MCF 10A (cell line): ENCODE results near the gene CNOT2. TPM values are rescaled to one million over a fixed set of nuclear protein-coding genes. Genes with fewer than 3 reads are reported as not detected.
A peak's percentile ranks its signal among the peaks of the same experiment; 100 is the strongest.

Experiments
- Bru-seq: library from RNA; stranded (reverse); fragments of 400-500 nt; gene quantifications from one replicate; lab custom pipeline; 2021; lab: Mats Ljungman, UMichigan
- BruChase-seq, 2 experiments: library from RNA; stranded (reverse); fragments of 400-500 nt; gene quantifications; one replicate each; lab custom pipeline; 2021; lab: Mats Ljungman, UMichigan
- BruUV-seq: library from RNA; stranded (reverse); fragments of 400-500 nt; replicated peaks from 2 replicates; lab custom pipeline; 2021; lab: Mats Ljungman, UMichigan
- CTCF ChIA-PET: fragments of 300-600 bp; sonication (Branson Sonifier 250); formaldehyde crosslinking; extraction: SDS; loops from one replicate; lab custom pipeline; 2021; ENCODE audit warnings: antibody characterized with exemption, inconsistent platforms; lab: Yijun Ruan, JAX
- POLR2A ChIA-PET: fragments of 300-600, 350-650 bp; sonication (Branson Sonifier 250); formaldehyde crosslinking; extraction: SDS; loops from one replicate; lab custom pipeline; 2020; ENCODE audit warnings: antibody characterized with exemption, inconsistent platforms; lab: Yijun Ruan, JAX
- DNase-seq: peaks from one replicate; pipeline ENCODE4 v3.0.0-alpha.2; 2018; ENCODE audit not compliant: unreplicated experiment
- H3K27ac Mint-ChIP-seq: one replicate; pipeline ENCODE4 v1.8.0; 2022; ENCODE audit warnings: mild to moderate bottlenecking, low read depth, mixed read lengths; ENCODE audit not compliant: unreplicated experiment
- H3K27me3 Mint-ChIP-seq: one replicate; pipeline ENCODE4 v1.8.0; 2022; ENCODE audit warnings: mixed read lengths; ENCODE audit not compliant: insufficient read depth, unreplicated experiment
- H3K36me3 Mint-ChIP-seq: one replicate; pipeline ENCODE4 v1.8.0; 2022; ENCODE audit warnings: mild to moderate bottlenecking, moderate library complexity, mixed read lengths; ENCODE audit not compliant: insufficient read depth, unreplicated experiment
- H3K4me1 Mint-ChIP-seq: one replicate; pipeline ENCODE4 v1.8.0; 2022; ENCODE audit warnings: mixed read lengths; ENCODE audit not compliant: insufficient read depth, unreplicated experiment
- H3K4me3 Mint-ChIP-seq: one replicate; pipeline ENCODE4 v1.8.0; 2022; ENCODE audit warnings: mild to moderate bottlenecking, moderate library complexity, mixed read lengths; ENCODE audit not compliant: unreplicated experiment
- H3K9me3 Mint-ChIP-seq: one replicate; pipeline ENCODE4 v1.8.0; 2022; ENCODE audit warnings: mixed read lengths; ENCODE audit not compliant: unreplicated experiment
- CTCF ChIP-seq: fragments of 200-600 bp; IDR thresholded peaks from one replicate; pipeline ENCODE4 v1.8.0; 2022; ENCODE audit warnings: antibody characterized with exemption, mild to moderate bottlenecking; ENCODE audit not compliant: unreplicated experiment
- intact Hi-C: fragments of 100-400 bp; cut with micrococcal nuclease; formaldehyde crosslinking; loops from 2 replicates; pipeline ENCODE4 v1.14.1; 2022
- long read RNA-seq: library from polyadenylated mRNA; stranded (forward); transcript quantifications from one replicate; pipeline ENCODE4 v2.0.0, GENCODE V29; 2022
- total RNA-seq: library from RNA; stranded (reverse); gene quantifications from 2 replicates; pipeline ENCODE4 v1.2.3, GENCODE V29; 2022

The CNOT2 gene, protein sequence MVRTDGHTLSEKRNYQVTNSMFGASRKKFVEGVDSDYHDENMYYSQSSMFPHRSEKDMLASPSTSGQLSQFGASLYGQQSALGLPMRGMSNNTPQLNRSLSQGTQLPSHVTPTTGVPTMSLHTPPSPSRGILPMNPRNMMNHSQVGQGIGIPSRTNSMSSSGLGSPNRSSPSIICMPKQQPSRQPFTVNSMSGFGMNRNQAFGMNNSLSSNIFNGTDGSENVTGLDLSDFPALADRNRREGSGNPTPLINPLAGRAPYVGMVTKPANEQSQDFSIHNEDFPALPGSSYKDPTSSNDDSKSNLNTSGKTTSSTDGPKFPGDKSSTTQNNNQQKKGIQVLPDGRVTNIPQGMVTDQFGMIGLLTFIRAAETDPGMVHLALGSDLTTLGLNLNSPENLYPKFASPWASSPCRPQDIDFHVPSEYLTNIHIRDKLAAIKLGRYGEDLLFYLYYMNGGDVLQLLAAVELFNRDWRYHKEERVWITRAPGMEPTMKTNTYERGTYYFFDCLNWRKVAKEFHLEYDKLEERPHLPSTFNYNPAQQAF
- total RNA-seq (88.3 and 91.0 TPM in 2 replicates), Bru-seq, nascent RNA (percentile 95 among the genes with signal in this experiment), BruChase-seq, experiment 1, labeled RNA remaining after a 6-hour chase (percentile 83 among the genes with signal in this experiment), BruChase-seq, experiment 2, labeled RNA remaining after a 2-hour chase (percentile 91 among the genes with signal in this experiment)
- long read RNA-seq, full-length matches to known transcripts = 121 of 196 reads
- long read RNA-seq, partial matches to known transcripts = 24 of 196 reads
- long read RNA-seq, other reads (novel, unspliced or antisense) = 51 of 196 reads

- peak within 1 kb of the TSS; percentile 95 for H3K4me3 Mint-ChIP-seq
- no peaks in the 10 kb centered on the region for H3K9me3 Mint-ChIP-seq
- no TSS peak for BruUV-seq
Observed at GRCh38 chr12:70242695-70243509, at the start of gene CNOT2. TSS of gene CNOT2 (plus strand) at chr12:70243433. CDS start at chr12:70278227, 34,794 bp downstream.

DNA sequence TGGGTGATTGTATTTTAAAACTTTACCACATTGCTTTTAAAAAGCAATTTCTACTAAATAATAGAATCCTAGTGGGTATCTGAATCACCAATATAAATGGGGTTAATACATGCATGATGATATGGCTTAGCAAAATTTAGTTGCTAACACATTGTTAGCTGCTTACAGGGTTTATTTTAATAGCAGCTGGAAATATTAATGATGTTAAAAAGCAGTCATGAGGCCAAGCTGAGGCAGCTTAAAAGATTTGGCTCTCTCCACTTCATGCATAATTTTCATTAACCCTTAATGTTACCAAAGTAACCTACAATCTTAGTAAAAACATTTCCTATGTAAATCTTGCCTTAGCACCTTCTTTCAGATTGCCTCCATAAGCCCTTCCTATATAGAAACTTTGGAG is 49.2 kb upstream of the CNOT2 start:
- no peak for DNase-seq
- no peaks in the 10 kb centered on the region for H3K27me3 Mint-ChIP-seq
- intact Hi-C loops = no loop called here
- CTCF ChIA-PET = interaction anchor here (1.0 to 1.1 kb wide), 2 partner anchors 9 to 314 kb away, joined by 3 to 4 read pairs; no protein-coding TSS in a partner anchor
- POLR2A ChIA-PET = no interaction called here
- no peak overlapping the region for H3K27ac Mint-ChIP-seq
- BruUV-seq = no TSS peak
- no peaks in the 10 kb centered on the region for H3K9me3 Mint-ChIP-seq
- H3K36me3 Mint-ChIP-seq = no peaks in the 10 kb centered on the region
- peaks cover 15% of the 10 kb centered on the region for H3K4me1 Mint-ChIP-seq
- no peak for TF ChIP-seq CTCF
- H3K4me3 Mint-ChIP-seq = no peak overlapping the region

More at GRCh38 chr12:70242695-70243509, at the start of gene CNOT2:
- Mint-ChIP-seq H3K36me3 (peaks cover 53% of the 10 kb centered on the region), H3K4me1 (peaks cover 39% of the 10 kb centered on the region), H3K27ac (peak within 1 kb of the TSS; percentile 93), H3K27me3 (no peaks in the 10 kb centered on the region)
- intact Hi-C loops = loop anchor here (1.0 to 10.0 kb wide), 5 partner anchors 92 to 343 kb away; no protein-coding TSS in a partner anchor
- ChIA-PET POLR2A (interaction anchor here (0.6 to 3.1 kb wide), 24 partner anchors 11 to 503 kb away, joined by 3 to 20 read pairs (median 3); partner anchors contain the start of gene KCNMB4), CTCF (interaction anchor here (0.7 to 1.0 kb wide), 2 partner anchors 26 to 363 kb away, joined by 3 read pairs; no protein-coding TSS in a partner anchor)
- TF ChIP-seq CTCF = no peak
- DNase-seq = peak; percentile 92

- Mint-ChIP-seq H3K9me3 (no peaks in the 10 kb centered on the region), H3K4me1 (peaks cover 8% of the 10 kb centered on the region), H3K27me3 (no peaks in the 10 kb centered on the region), H3K36me3 (no peaks in the 10 kb centered on the region), H3K4me3 (no peak overlapping the region), H3K27ac (no peak overlapping the region)
- CTCF ChIA-PET = no interaction called here
- intact Hi-C loops = no loop called here
- DNase-seq = no peak
- no TSS peak for BruUV-seq
- POLR2A ChIA-PET = no interaction called here
- no peak for TF ChIP-seq CTCF
Observed at GRCh38 chr12:70196811-70197281, 46.4 kb upstream of the CNOT2 start.
